ENCODE results near the gene ADAMTSL3.

DNA sequence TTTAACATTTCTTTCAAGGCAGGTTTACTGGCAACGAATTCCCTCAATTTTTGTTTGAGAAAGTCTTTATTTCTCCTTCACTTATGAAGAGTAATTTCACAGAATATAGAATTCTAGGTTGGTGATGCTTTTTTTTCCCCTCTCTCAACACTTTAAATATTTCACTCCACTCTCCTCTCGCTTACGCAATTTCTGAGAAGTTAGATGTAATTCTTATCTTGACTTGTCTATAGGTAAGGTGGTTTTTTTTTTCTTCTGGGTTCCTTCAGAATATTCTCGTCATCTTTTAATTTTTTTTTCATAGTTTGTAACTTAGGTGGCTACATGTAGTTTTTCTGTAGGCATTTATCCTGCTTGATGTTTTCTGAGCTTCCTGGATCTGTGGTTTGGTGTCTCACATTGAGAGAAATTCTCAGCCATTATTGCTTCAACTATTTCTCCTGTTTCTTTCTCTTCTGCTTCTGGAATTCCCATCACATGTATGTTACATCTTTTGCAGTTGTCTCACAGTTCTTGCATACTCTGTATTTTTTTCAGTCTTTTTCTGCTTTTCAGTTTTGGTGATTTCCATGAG lies 392.2 kb downstream of the ADAMTSL3 start:
- TF ChIP-seq, protein P1, sequence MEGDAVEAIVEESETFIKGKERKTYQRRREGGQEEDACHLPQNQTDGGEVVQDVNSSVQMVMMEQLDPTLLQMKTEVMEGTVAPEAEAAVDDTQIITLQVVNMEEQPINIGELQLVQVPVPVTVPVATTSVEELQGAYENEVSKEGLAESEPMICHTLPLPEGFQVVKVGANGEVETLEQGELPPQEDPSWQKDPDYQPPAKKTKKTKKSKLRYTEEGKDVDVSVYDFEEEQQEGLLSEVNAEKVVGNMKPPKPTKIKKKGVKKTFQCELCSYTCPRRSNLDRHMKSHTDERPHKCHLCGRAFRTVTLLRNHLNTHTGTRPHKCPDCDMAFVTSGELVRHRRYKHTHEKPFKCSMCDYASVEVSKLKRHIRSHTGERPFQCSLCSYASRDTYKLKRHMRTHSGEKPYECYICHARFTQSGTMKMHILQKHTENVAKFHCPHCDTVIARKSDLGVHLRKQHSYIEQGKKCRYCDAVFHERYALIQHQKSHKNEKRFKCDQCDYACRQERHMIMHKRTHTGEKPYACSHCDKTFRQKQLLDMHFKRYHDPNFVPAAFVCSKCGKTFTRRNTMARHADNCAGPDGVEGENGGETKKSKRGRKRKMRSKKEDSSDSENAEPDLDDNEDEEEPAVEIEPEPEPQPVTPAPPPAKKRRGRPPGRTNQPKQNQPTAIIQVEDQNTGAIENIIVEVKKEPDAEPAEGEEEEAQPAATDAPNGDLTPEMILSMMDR (conservative IDR thresholded peaks at IDR 0.05; ENCODE audit: low read depth in 2 of 2) = no peak
- TF ChIP-seq POLR2AphosphoS5 (IDR thresholded peaks at IDR 0.05; ENCODE audit: low read depth) (no peak), JUNB (IDR thresholded peaks at IDR 0.05; ENCODE audit: unreplicated experiment) (no peak), EZH2 (IDR thresholded peaks at IDR 0.05; ENCODE audit: low read depth, unreplicated experiment) (no peak), CREB1 (CRISPR knock-in tag; IDR thresholded peaks at IDR 0.05; ENCODE audit: low read depth) (no peak), ZNF331 (CRISPR knock-in tag; IDR thresholded peaks at IDR 0.05; ENCODE audit: low read depth) (no peak)
- TF ChIP-seq, protein P2, sequence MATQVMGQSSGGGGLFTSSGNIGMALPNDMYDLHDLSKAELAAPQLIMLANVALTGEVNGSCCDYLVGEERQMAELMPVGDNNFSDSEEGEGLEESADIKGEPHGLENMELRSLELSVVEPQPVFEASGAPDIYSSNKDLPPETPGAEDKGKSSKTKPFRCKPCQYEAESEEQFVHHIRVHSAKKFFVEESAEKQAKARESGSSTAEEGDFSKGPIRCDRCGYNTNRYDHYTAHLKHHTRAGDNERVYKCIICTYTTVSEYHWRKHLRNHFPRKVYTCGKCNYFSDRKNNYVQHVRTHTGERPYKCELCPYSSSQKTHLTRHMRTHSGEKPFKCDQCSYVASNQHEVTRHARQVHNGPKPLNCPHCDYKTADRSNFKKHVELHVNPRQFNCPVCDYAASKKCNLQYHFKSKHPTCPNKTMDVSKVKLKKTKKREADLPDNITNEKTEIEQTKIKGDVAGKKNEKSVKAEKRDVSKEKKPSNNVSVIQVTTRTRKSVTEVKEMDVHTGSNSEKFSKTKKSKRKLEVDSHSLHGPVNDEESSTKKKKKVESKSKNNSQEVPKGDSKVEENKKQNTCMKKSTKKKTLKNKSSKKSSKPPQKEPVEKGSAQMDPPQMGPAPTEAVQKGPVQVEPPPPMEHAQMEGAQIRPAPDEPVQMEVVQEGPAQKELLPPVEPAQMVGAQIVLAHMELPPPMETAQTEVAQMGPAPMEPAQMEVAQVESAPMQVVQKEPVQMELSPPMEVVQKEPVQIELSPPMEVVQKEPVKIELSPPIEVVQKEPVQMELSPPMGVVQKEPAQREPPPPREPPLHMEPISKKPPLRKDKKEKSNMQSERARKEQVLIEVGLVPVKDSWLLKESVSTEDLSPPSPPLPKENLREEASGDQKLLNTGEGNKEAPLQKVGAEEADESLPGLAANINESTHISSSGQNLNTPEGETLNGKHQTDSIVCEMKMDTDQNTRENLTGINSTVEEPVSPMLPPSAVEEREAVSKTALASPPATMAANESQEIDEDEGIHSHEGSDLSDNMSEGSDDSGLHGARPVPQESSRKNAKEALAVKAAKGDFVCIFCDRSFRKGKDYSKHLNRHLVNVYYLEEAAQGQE (IDR thresholded peaks at IDR 0.05; ENCODE audit: unreplicated experiment) = no peak
- TF ChIP-seq, protein P3, sequence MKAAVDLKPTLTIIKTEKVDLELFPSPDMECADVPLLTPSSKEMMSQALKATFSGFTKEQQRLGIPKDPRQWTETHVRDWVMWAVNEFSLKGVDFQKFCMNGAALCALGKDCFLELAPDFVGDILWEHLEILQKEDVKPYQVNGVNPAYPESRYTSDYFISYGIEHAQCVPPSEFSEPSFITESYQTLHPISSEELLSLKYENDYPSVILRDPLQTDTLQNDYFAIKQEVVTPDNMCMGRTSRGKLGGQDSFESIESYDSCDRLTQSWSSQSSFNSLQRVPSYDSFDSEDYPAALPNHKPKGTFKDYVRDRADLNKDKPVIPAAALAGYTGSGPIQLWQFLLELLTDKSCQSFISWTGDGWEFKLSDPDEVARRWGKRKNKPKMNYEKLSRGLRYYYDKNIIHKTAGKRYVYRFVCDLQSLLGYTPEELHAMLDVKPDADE (IDR thresholded peaks at IDR 0.05) = no peak
